NB4 (cell line): ENCODE results near the gene CNTN4.

Source experiments
- CTCF ChIP-seq: IDR thresholded peaks from one replicate; pipeline ENCODE4 v1.5.1; 2012; ENCODE audit warnings: low read depth, low read length
- MYC ChIP-seq: IDR thresholded peaks from 2 replicates; pipeline ENCODE4 v1.6.1; 2011; ENCODE audit warnings: low read depth, low read length

DNA sequence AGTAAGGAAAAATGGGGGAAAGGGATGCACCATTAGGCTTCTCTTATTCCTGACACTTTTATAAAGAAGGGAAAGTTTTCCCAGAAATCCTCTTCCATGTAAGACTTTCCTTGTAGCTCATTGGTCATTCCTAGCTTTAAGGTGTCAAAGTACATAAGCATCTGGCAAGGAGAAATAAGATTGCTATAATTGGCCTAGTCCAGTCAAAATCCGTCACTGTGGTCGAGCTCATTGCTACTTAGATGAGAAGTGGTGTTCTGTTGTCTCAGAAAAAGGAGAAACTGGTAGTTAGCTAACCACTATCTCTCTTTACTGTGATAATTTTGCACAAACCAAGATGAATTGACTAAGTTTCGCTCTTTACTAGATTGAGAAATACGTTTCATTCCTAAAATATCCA is 370.1 kb downstream of the CNTN4 start:
- no peak for TF ChIP-seq MYC
- TF ChIP-seq CTCF, result no peak
